Chondrocyte (in vitro differentiated cells): Measurements from ENCODE around the gene ABHD11. TPM values are rescaled to one million over a fixed set of nuclear protein-coding genes. Genes with fewer than 3 reads are reported as not detected.
A peak's percentile ranks its signal among the peaks of the same experiment; 100 is the strongest.
"Not testable (repeated sequence)": the region's sequence is repeated elsewhere in the genome, so short reads cannot be mapped to it uniquely, and the experiment has no call there.

Experiments used
- DNase-seq: peaks from one replicate; pipeline ENCODE4 v3.0.0; 2021; ENCODE audit warnings: mixed read lengths, low spot score
- H3K27ac Mint-ChIP-seq: one replicate; pipeline ENCODE4 v1.8.0; 2021; ENCODE audit warnings: mild to moderate bottlenecking, moderate library complexity, mixed read lengths; ENCODE audit not compliant: unreplicated experiment
- H3K27me3 Mint-ChIP-seq: 2 replicates; pipeline ENCODE4 v1.8.0; 2021; ENCODE audit warnings: low read depth, mixed read lengths
- H3K36me3 Mint-ChIP-seq: 2 replicates; pipeline ENCODE4 v1.8.0; 2021; ENCODE audit warnings: low read depth, mixed read lengths
- H3K4me1 Mint-ChIP-seq: 2 replicates; pipeline ENCODE4 v1.8.0; 2021; ENCODE audit warnings: low read depth, mild to moderate bottlenecking, mixed read lengths
- H3K4me3 Mint-ChIP-seq: one replicate; pipeline ENCODE4 v1.8.0; 2021; ENCODE audit warnings: mild to moderate bottlenecking, moderate library complexity, mixed read lengths; ENCODE audit not compliant: unreplicated experiment
- H3K9me3 Mint-ChIP-seq: 2 replicates; pipeline ENCODE4 v1.8.0; 2021; ENCODE audit warnings: low read depth, mixed read lengths
- total RNA-seq: library from RNA; stranded (reverse); gene quantifications from 3 replicates; pipeline ENCODE4 v1.2.1, GENCODE V29; 2021
- TF ChIP-seq, protein P1 (sequence below): fragments of 200-600 bp; sonication (generic); IDR thresholded peaks from 2 replicates; pipeline ENCODE4 v1.5.0; 2021; ENCODE audit warnings: antibody characterized with exemption, mild to moderate bottlenecking, moderate library complexity

Gene ABHD11
- total RNA-seq, 1 donor from 2014 or later, result 11.2 TPM

DNA sequence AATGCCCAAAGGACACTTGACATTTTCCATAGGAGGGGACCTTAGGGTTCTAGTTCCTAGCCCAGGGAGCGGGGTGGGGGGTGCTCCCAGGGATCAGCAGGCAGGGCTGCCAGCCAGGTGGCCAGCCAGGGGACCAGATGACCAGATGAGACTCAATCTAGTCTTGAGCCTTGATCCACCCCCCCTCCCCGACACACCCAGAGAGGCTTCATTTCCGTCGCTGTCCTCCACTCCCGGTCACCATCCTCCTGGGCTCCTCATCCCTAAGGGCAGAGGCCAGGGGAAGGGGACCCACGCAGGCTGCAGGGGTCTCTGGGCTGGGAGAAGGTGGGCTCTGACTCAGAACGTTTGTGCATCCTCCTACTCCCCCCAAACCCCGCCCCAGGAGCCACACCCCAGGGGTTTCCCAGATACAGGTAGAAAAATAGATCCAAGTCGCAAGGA, 20.1 kb downstream of the ABHD11 start:
- Mint-ChIP-seq H3K9me3 (no peaks in the 10 kb centered on the region), H3K27me3 (no peaks in the 10 kb centered on the region), H3K27ac (peak overlapping the region; percentile 91), H3K4me1 (peaks cover 55% of the 10 kb centered on the region), H3K4me3 (peak overlapping the region; percentile 76), H3K36me3 (no peaks in the 10 kb centered on the region)
- no peak for DNase-seq
- TF ChIP-seq, protein P1, sequence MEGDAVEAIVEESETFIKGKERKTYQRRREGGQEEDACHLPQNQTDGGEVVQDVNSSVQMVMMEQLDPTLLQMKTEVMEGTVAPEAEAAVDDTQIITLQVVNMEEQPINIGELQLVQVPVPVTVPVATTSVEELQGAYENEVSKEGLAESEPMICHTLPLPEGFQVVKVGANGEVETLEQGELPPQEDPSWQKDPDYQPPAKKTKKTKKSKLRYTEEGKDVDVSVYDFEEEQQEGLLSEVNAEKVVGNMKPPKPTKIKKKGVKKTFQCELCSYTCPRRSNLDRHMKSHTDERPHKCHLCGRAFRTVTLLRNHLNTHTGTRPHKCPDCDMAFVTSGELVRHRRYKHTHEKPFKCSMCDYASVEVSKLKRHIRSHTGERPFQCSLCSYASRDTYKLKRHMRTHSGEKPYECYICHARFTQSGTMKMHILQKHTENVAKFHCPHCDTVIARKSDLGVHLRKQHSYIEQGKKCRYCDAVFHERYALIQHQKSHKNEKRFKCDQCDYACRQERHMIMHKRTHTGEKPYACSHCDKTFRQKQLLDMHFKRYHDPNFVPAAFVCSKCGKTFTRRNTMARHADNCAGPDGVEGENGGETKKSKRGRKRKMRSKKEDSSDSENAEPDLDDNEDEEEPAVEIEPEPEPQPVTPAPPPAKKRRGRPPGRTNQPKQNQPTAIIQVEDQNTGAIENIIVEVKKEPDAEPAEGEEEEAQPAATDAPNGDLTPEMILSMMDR, result no peak

- Mint-ChIP-seq H3K4me3 (peak overlapping the region; percentile 76), H3K27ac (peak overlapping the region; percentile 91), H3K9me3 (no peaks in the 10 kb centered on the region), H3K4me1 (peaks cover 57% of the 10 kb centered on the region), H3K36me3 (peaks cover 3% of the 10 kb centered on the region), H3K27me3 (no peaks in the 10 kb centered on the region)
- TF ChIP-seq, protein P1, result no peak
- no peak for DNase-seq
Measured at GRCh38 chr7:73717991-73718405, 20.6 kb downstream of the ABHD11 start.

- Mint-ChIP-seq H3K9me3 (no peaks in the 10 kb centered on the region), H3K4me1 (peaks cover 61% of the 10 kb centered on the region), H3K4me3 (peak overlapping the region; percentile 76), H3K36me3 (peaks cover 7% of the 10 kb centered on the region), H3K27me3 (no peaks in the 10 kb centered on the region), H3K27ac (peak overlapping the region; percentile 91)
- TF ChIP-seq, protein P1, result no peak
- DNase-seq, result no peak
Measured at GRCh38 chr7:73717025-73717807, 21.4 kb downstream of the ABHD11 start.

GRCh38 chr7:73716318-73716890, 22.2 kb downstream of the ABHD11 start:
- TF ChIP-seq, protein P1, result no peak
- Mint-ChIP-seq H3K36me3 (peaks cover 7% of the 10 kb centered on the region), H3K9me3 (no peaks in the 10 kb centered on the region), H3K4me1 (peaks cover 55% of the 10 kb centered on the region), H3K27ac (peak overlapping the region; percentile 90), H3K27me3 (no peaks in the 10 kb centered on the region), H3K4me3 (peak overlapping the region; percentile 16)
- no peak for DNase-seq

DNA sequence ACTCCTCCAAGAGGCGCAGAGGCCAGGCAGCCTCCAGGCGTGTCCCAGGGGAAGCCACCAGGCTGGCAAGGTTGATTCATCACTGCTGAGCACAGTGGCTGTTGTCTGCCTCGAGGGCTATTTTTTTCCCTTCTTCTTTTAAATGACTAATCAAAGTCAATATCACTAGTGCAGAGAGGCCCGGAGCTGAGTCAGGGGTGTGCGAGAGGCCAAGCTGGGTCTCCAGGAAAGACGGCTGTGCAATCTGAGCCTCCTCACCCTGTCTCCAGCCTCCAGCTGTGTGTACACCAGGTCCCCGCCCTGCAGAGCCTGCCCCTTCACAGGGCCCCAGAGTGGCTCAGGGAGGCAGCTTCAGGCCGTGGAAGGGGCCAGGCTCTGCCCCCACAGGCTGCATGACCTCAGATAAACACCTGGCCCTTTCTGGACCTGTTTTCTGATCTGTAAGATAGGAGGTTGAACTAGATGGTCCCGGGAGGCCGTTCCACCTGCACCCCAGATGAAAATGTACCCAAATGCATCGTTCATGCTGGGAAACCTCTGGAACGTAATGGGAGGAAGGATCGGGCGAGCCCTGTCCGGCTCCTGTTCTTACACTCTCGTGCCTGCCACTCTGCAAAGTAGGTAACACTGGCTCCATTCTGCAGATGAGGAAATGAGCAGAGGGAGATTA, 22.8 kb downstream of the ABHD11 start:
- peak overlapping the region; percentile 90 for H3K27ac Mint-ChIP-seq
- H3K4me3 Mint-ChIP-seq, result peak overlapping the region; percentile 16
- no peaks in the 10 kb centered on the region for H3K9me3 Mint-ChIP-seq
- DNase-seq, result no peak
- TF ChIP-seq, protein P1, result no peak
- peaks cover 7% of the 10 kb centered on the region for H3K36me3 Mint-ChIP-seq
- no peaks in the 10 kb centered on the region for H3K27me3 Mint-ChIP-seq
- H3K4me1 Mint-ChIP-seq, result peaks cover 49% of the 10 kb centered on the region

- H3K4me1 Mint-ChIP-seq, result peaks cover 41% of the 10 kb centered on the region
- not testable (repeated sequence) for H3K9me3 Mint-ChIP-seq, H3K36me3 Mint-ChIP-seq, H3K27ac Mint-ChIP-seq, H3K27me3 Mint-ChIP-seq, DNase-seq, H3K4me3 Mint-ChIP-seq
Measured at GRCh38 chr7:73713319-73713718, 25.3 kb downstream of the ABHD11 start.
